ENCODE results near the gene FEZF2. TPM values are rescaled to one million over a fixed set of nuclear protein-coding genes. Genes with fewer than 3 reads are reported as not detected.

Gene FEZF2
- total and polyA plus RNA-seq, 10 donors = not detected

DNA sequence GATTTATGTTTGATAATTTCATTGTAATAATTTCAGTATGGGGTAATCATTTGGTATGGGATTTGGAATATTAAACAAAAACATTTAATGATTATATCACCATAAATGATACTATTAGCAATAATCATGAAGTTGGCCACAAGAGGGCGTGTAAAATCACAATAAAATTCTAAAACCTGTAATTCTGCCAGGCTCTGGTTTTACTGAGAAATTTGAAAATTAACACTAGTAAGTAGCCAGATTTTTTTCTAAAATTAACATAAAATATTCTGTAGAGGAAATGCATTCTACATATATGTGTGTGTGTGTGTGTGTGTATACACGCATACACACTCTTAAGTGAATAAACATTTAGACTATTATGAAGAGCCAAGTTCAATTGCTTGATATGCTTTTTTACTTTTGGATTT lies 40.5 kb downstream of the FEZF2 start:
- WGBS, 5 donors = 49 to 60% (median 54%) methylated on average over 2 of the region's 2 CpGs
- DNase-seq = no peak
- Histone ChIP-seq H3K4me1 (no peaks in the 10 kb centered on the region), H3K36me3 (no peaks in the 10 kb centered on the region), H3K4me3 (no peak overlapping the region), H3K27ac (no peak overlapping the region), H3K9me3 (no peaks in the 10 kb centered on the region), H3K27me3 (replicated peaks in 1 of 7) (no peaks in the 10 kb centered on the region)
- intact Hi-C loops (cut with DNase I; ENCODE audit: low total_unique reads) = loop anchor here (10.0 kb wide), 1 partner anchor 222 kb away; no protein-coding TSS in a partner anchor
- TF ChIP-seq, protein P1, sequence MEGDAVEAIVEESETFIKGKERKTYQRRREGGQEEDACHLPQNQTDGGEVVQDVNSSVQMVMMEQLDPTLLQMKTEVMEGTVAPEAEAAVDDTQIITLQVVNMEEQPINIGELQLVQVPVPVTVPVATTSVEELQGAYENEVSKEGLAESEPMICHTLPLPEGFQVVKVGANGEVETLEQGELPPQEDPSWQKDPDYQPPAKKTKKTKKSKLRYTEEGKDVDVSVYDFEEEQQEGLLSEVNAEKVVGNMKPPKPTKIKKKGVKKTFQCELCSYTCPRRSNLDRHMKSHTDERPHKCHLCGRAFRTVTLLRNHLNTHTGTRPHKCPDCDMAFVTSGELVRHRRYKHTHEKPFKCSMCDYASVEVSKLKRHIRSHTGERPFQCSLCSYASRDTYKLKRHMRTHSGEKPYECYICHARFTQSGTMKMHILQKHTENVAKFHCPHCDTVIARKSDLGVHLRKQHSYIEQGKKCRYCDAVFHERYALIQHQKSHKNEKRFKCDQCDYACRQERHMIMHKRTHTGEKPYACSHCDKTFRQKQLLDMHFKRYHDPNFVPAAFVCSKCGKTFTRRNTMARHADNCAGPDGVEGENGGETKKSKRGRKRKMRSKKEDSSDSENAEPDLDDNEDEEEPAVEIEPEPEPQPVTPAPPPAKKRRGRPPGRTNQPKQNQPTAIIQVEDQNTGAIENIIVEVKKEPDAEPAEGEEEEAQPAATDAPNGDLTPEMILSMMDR (IDR thresholded peaks at IDR 0.05 in 8 of 11, conservative IDR thresholded peaks at IDR 0.05 in 3 of 11) = peak in 7 of 11 experiments; percentile 12 to 52 (median 26)
- no peak for TF ChIP-seq POLR2AphosphoS5 (IDR thresholded peaks at IDR 0.05)

DNA sequence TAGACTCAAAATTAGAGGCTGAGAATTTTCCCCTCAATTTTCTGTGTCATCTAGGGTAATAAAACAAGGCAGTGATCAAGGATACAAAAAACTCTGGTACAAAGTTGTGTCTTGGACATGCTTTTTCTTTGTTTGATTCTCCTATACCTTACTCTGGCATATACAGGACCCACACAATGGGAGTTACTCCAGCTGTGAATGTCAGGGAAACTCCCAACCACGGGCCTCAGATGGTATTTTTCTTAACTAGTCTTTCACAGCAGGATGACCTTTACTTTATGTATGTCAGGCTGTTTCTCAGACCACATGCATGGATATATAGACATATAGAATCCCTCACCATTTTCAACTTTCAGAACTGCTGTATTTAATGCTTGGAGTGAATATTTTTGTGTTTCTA lies 41.3 kb downstream of the FEZF2 start:
- no peak for DNase-seq
- 69 to 93% (median 71%) methylated on average over 1 of the region's 1 CpG for WGBS, 5 donors
- Histone ChIP-seq H3K27me3 (replicated peaks in 1 of 7) (no peaks in the 10 kb centered on the region), H3K27ac (no peak overlapping the region), H3K4me3 (no peak overlapping the region), H3K9me3 (no peaks in the 10 kb centered on the region), H3K36me3 (no peaks in the 10 kb centered on the region), H3K4me1 (no peaks in the 10 kb centered on the region)
- no peak for TF ChIP-seq POLR2AphosphoS5 (IDR thresholded peaks at IDR 0.05)
- no peak for TF ChIP-seq POLR2A (IDR thresholded peaks at IDR 0.05)
- TF ChIP-seq, protein P1 (IDR thresholded peaks at IDR 0.05 in 8 of 11, conservative IDR thresholded peaks at IDR 0.05 in 3 of 11) = no peak
- intact Hi-C loops (cut with DNase I; ENCODE audit: low total_unique reads) = loop anchor here (10.0 kb wide), 1 partner anchor 223 kb away; no protein-coding TSS in a partner anchor

DNA sequence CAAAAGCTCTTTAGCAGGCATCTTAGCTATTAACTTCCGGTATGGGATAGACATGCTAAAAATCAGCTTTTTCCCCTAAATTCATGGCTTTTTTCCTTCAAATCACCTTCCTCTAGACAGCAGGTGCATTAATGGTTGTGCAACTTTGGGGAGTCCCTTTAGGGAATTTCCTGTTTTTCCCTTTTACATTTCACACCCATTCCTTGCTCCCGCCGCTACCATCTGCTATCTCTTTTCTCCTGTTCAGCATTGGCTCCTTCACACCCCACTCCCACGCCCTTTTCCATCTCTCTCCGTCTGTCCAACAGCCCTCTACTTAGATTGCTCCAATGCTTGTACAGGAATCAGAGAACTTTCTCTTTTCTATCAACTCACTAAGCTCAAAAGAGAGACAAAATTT lies 43.4 kb downstream of the FEZF2 start:
- H3K36me3 ChIP-seq = no peaks in the 10 kb centered on the region
- no peak for DNase-seq
- H3K27ac ChIP-seq = no peak overlapping the region
- H3K9me3 ChIP-seq = no peaks in the 10 kb centered on the region
- intact Hi-C loops (cut with DNase I; ENCODE audit: low total_unique reads) = loop anchor here (10.0 kb wide), 1 partner anchor 225 kb away; no protein-coding TSS in a partner anchor
- TF ChIP-seq POLR2AphosphoS5 (IDR thresholded peaks at IDR 0.05) = no peak
- TF ChIP-seq POLR2A (IDR thresholded peaks at IDR 0.05) = no peak
- WGBS, 5 donors = 83 to 93% (median 87%) methylated on average over 5 of the region's 5 CpGs
- H3K4me1 ChIP-seq = no peaks in the 10 kb centered on the region
- H3K27me3 ChIP-seq (replicated peaks in 1 of 7) = no peaks in the 10 kb centered on the region
- H3K4me3 ChIP-seq = no peak overlapping the region

DNA sequence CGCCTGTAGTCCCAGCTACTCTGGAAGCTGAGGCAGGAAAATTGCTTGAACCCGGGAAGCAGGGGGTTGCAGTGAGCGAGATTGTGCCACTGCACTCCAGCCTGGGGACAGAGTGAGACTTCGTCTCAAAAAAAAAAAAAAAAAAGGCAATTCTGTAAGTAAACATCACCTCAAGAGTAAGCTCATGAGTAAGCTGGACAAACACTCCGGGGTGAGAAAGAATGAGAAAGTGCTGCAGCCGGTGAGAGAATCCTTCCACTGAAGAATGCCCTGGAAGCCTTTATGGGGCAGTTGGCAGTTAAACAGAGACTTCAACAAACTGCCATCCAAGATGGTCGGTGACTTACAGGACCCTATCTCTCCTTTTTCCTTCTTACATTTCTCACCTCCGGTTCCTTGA lies 47.5 kb downstream of the FEZF2 start:
- no peak for TF ChIP-seq POLR2AphosphoS5 (IDR thresholded peaks at IDR 0.05)
- Histone ChIP-seq H3K4me3 (no peak overlapping the region), H3K9me3 (no peaks in the 10 kb centered on the region)

DNA sequence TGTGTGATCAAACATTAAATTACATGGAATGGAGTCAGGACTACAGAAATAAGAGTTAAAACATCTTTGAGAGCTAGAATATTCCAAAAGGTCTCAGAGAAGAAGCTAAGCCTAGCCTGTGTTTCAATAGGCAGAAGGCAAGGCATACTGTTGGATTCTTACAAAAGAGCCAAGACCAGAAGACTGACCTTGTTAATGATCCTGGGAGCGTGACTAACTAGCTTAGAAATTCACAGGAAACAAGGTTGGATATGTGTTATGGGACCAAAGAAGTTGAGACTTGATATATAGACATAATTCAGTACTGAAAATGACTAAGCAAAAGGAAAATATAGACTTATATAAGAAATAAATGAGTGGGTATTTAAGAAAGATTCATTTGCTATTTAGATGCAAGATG lies 50.1 kb downstream of the FEZF2 start:
- H3K27me3 ChIP-seq (replicated peaks in 1 of 7) = peaks cover 0 to 8% (median 0%) of the 10 kb centered on the region in 7 donors
- 84 to 98% (median 85%) methylated on average over 1 of the region's 1 CpG for WGBS, 5 donors
- peaks cover 0 to 8% (median 0%) of the 10 kb centered on the region in 6 donors for H3K36me3 ChIP-seq
- H3K27ac ChIP-seq = no peak overlapping the region
- H3K9me3 ChIP-seq = peaks cover 0 to 11% (median 2%) of the 10 kb centered on the region in 8 donors
- intact Hi-C loops (cut with DNase I; ENCODE audit: low total_unique reads) = no loop called here
- TF ChIP-seq, protein P1 (IDR thresholded peaks at IDR 0.05 in 8 of 11, conservative IDR thresholded peaks at IDR 0.05 in 3 of 11) = no peak
- TF ChIP-seq POLR2AphosphoS5 (IDR thresholded peaks at IDR 0.05) (no peak), POLR2A (IDR thresholded peaks at IDR 0.05) (no peak)
- DNase-seq = no peak
- H3K4me1 ChIP-seq = peaks cover 0 to 14% (median 0%) of the 10 kb centered on the region in 6 donors
- H3K4me3 ChIP-seq = no peak overlapping the region

More for the DNA sequence above, 47.5 kb downstream of the FEZF2 start:
- no peaks in the 10 kb centered on the region for H3K4me1 ChIP-seq
- no peak for DNase-seq
- 93 to 94% (median 94%) methylated on average over 8 of the region's 8 CpGs for WGBS, 5 donors
- H3K36me3 ChIP-seq = peaks cover 0 to 8% (median 0%) of the 10 kb centered on the region in 6 donors
- no peak overlapping the region for H3K27ac ChIP-seq
- intact Hi-C loops (cut with DNase I; ENCODE audit: low total_unique reads) = no loop called here
- no peaks in the 10 kb centered on the region for H3K27me3 ChIP-seq (replicated peaks in 1 of 7)

Measured in spleen (tissue), 11 donors.